Spleen (tissue), 11 donors: Measurements from ENCODE around the gene TRAF1. TPM values are rescaled to one million over a fixed set of nuclear protein-coding genes. Genes with fewer than 3 reads are reported as not detected.
A peak's percentile ranks its signal among the peaks of the same experiment; 100 is the strongest.

Source experiments
- DNase-seq: peaks from one replicate; pipeline ENCODE4 v3.0.0-alpha.2; 2020
- H3K27ac ChIP-seq, 8 donors: fragments of 200-600 bp; sonication (generic) in 7 of 8; 1 replicate in 4 of 8; 2 replicates in 4 of 8; pipeline versions ENCODE4 v1.5.0 to v1.8.0; 2016 to 2021; ENCODE audit warnings: inconsistent platforms in 4 of 8, mild to moderate bottlenecking in 4 of 8, moderate library complexity in 1 of 8
- H3K27me3 ChIP-seq, 7 donors: fragments of 200-600 bp; sonication (generic) in 6 of 7; replicated peaks in 1 of 7; 1 replicate in 4 of 7; 2 replicates in 3 of 7; pipeline versions ENCODE4 v1.5.0 to v1.8.0; 2016 to 2021; ENCODE audit warnings: inconsistent platforms in 3 of 7, mild to moderate bottlenecking in 1 of 7
- H3K36me3 ChIP-seq, 6 donors: fragments of 200-600 bp; sonication (generic) in 5 of 6; 1 replicate in 4 of 6; 2 replicates in 2 of 6; pipeline versions ENCODE4 v1.5.0 to v1.8.0; 2016 to 2021; ENCODE audit warnings: inconsistent platforms in 2 of 6
- H3K4me1 ChIP-seq, 6 donors: fragments of 200-600 bp; sonication (generic) in 5 of 6; 1 replicate in 3 of 6; 2 replicates in 3 of 6; pipeline versions ENCODE4 v1.5.0 to v1.8.0; 2016 to 2021; ENCODE audit warnings: inconsistent platforms in 3 of 6
- H3K4me3 ChIP-seq, 8 donors: fragments of 200-600 bp; sonication (generic) in 7 of 8; 1 replicate in 4 of 8; 2 replicates in 4 of 8; pipeline versions ENCODE4 v1.5.0 to v1.8.0; 2016 to 2021; ENCODE audit warnings: inconsistent platforms in 4 of 8, mild to moderate bottlenecking in 4 of 8, moderate library complexity in 2 of 8
- H3K9me3 ChIP-seq, 8 donors: fragments of 200-600 bp; sonication (generic) in 7 of 8; 1 replicate in 4 of 8; 2 replicates in 4 of 8; pipeline versions ENCODE4 v1.5.0 to v1.8.0; 2016 to 2021; ENCODE audit warnings: inconsistent platforms in 4 of 8
- CTCF ChIP-seq, 11 experiments: fragments of 200-600 bp in 7 of 11; fragments of 450-650 bp in 4 of 11; sonication (generic) in 4 of 11; IDR thresholded peaks in 8 of 11; conservative IDR thresholded peaks in 3 of 11; 1 replicate in 7 of 11; 2 replicates in 4 of 11; pipeline versions ENCODE4 v1.4.0 to v1.8.0; 2016 to 2021; ENCODE audit warnings: antibody characterized with exemption in 11 of 11, inconsistent platforms in 4 of 11, mild to moderate bottlenecking in 1 of 11
- POLR2A ChIP-seq, 3 donors: fragments of 450-650 bp; IDR thresholded peaks; one replicate each; pipeline ENCODE4 v1.5.1; 2017; ENCODE audit warnings: antibody characterized with exemption in 3 of 3, mild to moderate bottlenecking in 1 of 3
- POLR2AphosphoS5 ChIP-seq, 3 donors: sonication (generic); formaldehyde crosslinking; IDR thresholded peaks; one replicate each; pipeline ENCODE4 v1.5.1; 2017; ENCODE audit warnings: antibody characterized with exemption in 3 of 3
- WGBS, 5 donors: extraction: QIAGEN DNeasy Blood & Tissue Kit in 3 of 5; methylation state at CpG; one replicate each; pipeline versions ENCODE4 v1.1.5 to v1.1.7; 2013 to 2018; 5-methylcytosine and 5-hydroxymethylcytosine counted together
- intact Hi-C: fragments of 100-400 bp; cut with DNase I; formaldehyde crosslinking; loops from one replicate; pipeline ENCODE4 v1.15.0; 2023; ENCODE audit warnings: low total_unique reads
- polyA plus RNA-seq, 3 donors: library from polyadenylated mRNA; stranded (reverse); fragments of 200-250 nt; gene quantifications; one replicate each; pipeline ENCODE4 v1.2.1, GENCODE V29; 2013
- total RNA-seq, 7 donors: library from RNA; depleted of rRNA in 3 of 7; stranded (reverse); fragments of >200 nt in 3 of 7; fragmentation: NEBNext Ultra II Directional in 4 of 7; extraction: Animal tissue kit (Norgen Biotek cat#: 25700) in 4 of 7; gene quantifications; one replicate each; pipeline versions ENCODE4 v1.1.0 to v1.2.1, GENCODE V29; 2016 to 2021
- donor health status: healthy with polysubstance abuse.
- donor health status: DM: no; HTN: no; CAD: no; lungs with moderate emphysema.
- donor health status: DM: no; HTN: no; CAD: no.
- donor health status: Bipolar disorder and iron deficiency.
- donor health status: healthy.
- donor health status: DM: no; HTN: no; CAD: no.
- donor health status: DM: yes; HTN: yes; CAD: no.

The TRAF1 gene
- total and polyA plus RNA-seq, 10 donors, result 8.6 to 29.2 (median 14.1) TPM

GRCh38 chr9:120929229-120929791 lies 2.7 kb upstream of the TRAF1 start:
- Histone ChIP-seq H3K27ac (peak overlapping the region; percentile 92 to 96 (median 95)), H3K27me3 (no peaks in the 10 kb centered on the region), H3K4me3 (peak overlapping the region; percentile 54 to 82 (median 69)), H3K9me3 (no peaks in the 10 kb centered on the region), H3K36me3 (no peaks in the 10 kb centered on the region), H3K4me1 (peaks cover 70 to 100% (median 89%) of the 10 kb centered on the region in 6 donors)
- 19 to 47% (median 28%) methylated on average over 10 to 26 of the region's 26 CpGs for WGBS, 5 donors
- TF ChIP-seq POLR2A (IDR thresholded peaks at IDR 0.05) (no peak), CTCF (IDR thresholded peaks at IDR 0.05 in 8 of 11, conservative IDR thresholded peaks at IDR 0.05 in 3 of 11) (peak in 5 of 11 experiments; percentile 2 to 36 (median 14)), POLR2AphosphoS5 (IDR thresholded peaks at IDR 0.05) (no peak)
- no peak for DNase-seq
- intact Hi-C loops, result no loop called here

DNA sequence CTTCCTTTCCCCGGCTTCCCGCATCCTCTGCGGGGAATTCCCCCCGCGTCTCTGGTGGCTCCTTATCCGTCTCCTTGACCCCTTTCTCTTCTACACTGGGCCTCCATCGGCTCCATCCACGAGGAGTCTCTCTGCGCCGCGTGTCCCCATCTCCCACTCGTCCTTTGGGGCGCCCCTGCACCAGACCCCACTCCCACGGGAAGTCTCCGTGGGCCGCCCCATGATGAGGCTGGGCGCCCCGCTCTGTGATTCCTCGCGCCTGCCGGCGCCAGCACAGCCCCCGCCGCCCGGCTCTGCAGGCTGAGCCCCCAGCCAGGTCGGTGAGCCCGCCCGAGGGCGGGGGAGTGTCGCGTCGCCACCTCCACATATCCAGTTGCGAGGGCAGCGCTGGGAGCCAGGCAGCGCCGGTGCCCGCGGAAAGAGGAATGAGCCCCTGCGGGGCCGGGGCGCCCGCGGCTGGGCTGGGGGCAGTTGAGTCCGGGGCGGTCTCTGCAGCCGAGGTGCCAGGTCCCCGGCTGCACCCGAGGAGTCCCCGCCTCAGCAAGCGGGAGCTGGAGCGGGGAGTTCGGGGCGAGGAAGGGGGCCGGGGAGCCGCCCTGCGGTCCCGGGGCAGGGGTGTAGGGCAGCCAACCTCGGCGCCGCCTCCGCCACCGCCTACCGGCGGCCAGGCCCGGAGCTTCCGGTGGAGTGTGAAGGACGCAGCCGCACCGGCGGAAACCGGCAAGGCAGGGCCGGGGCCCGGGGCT lies 2.1 kb upstream of the TRAF1 start:
- Histone ChIP-seq H3K27ac (peak overlapping the region; percentile 92 to 96 (median 95)), H3K27me3 (no peaks in the 10 kb centered on the region), H3K36me3 (peaks cover 0 to 1% (median 0%) of the 10 kb centered on the region in 6 donors), H3K4me3 (peak overlapping the region; percentile 54 to 82 (median 69)), H3K9me3 (no peaks in the 10 kb centered on the region), H3K4me1 (peaks cover 66 to 100% (median 87%) of the 10 kb centered on the region in 6 donors)
- TF ChIP-seq CTCF (IDR thresholded peaks at IDR 0.05 in 8 of 11, conservative IDR thresholded peaks at IDR 0.05 in 3 of 11), result peak in 8 of 11 experiments; percentile 26 to 69 (median 52)
- TF ChIP-seq POLR2A (IDR thresholded peaks at IDR 0.05), result no peak
- peak; percentile 80 to 91 (median 87) for TF ChIP-seq POLR2AphosphoS5 (IDR thresholded peaks at IDR 0.05)
- DNase-seq, result peak; percentile 98
- intact Hi-C loops, result no loop called here
- WGBS, 5 donors, result 0 to 2% (median 1%) methylated on average over 11 to 73 of the region's 73 CpGs

DNA sequence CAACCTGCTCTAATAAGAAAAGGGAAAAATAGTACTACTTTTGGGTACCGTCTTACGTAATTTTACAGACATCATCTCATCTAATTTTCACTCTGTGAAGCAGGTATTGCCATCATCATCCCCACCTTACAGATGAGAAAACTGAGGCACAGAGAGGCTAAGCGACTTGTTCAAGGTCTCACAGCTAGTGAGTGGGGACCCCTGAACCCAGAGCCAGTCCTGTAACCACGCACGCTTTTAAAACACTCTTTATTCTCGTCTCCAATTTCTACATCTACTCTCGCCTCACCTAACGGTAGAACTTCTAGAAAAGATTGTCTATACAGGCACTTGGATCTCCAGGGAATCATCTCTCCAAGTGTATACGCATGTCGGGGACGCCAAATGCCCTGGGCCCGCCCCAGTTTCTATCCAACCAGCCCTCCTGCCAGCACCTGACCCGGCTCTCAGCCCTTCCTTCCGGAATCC lies 1.5 kb upstream of the TRAF1 start:
- Histone ChIP-seq H3K27me3 (no peaks in the 10 kb centered on the region), H3K9me3 (no peaks in the 10 kb centered on the region), H3K36me3 (peaks cover 0 to 7% (median 0%) of the 10 kb centered on the region in 6 donors), H3K4me3 (peak overlapping the region; percentile 54 to 82 (median 69)), H3K27ac (peak overlapping the region; percentile 92 to 96 (median 95)), H3K4me1 (peaks cover 65 to 100% (median 86%) of the 10 kb centered on the region in 6 donors)
- 25 to 37% (median 34%) methylated on average over 14 of the region's 14 CpGs for WGBS, 5 donors
- no peak for DNase-seq
- TF ChIP-seq POLR2AphosphoS5 (IDR thresholded peaks at IDR 0.05) (peak in 1 of 3 donors; percentile 11), POLR2A (IDR thresholded peaks at IDR 0.05) (no peak)
- intact Hi-C loops, result no loop called here

- no peaks in the 10 kb centered on the region for H3K27me3 ChIP-seq
- intact Hi-C loops, result no loop called here
- no peak for DNase-seq
- no peak for TF ChIP-seq POLR2A (IDR thresholded peaks at IDR 0.05)
- peaks cover 0 to 13% (median 0%) of the 10 kb centered on the region in 6 donors for H3K36me3 ChIP-seq
- H3K4me1 ChIP-seq, result peaks cover 62 to 100% (median 85%) of the 10 kb centered on the region in 6 donors
- H3K9me3 ChIP-seq, result no peaks in the 10 kb centered on the region
- WGBS, 5 donors, result 45 to 68% (median 66%) methylated on average over 7 to 8 of the region's 8 CpGs
- H3K27ac ChIP-seq, result peak overlapping the region; percentile 74 to 96 (median 95)
- peak overlapping the region in 5 of 8 donors; percentile 66 to 82 (median 75) for H3K4me3 ChIP-seq
Measured at GRCh38 chr9:120927269-120928014, 846 bp upstream of the TRAF1 start.
